Measurements from ENCODE around the gene MYH7. TPM values are rescaled to one million over a fixed set of nuclear protein-coding genes. Genes with fewer than 3 reads are reported as not detected.

Gene MYH7
- total RNA-seq, 1 donor from 2014 or later = not detected

GRCh38 chr14:23468704-23469126 lies 33.3 kb upstream of the MYH7 start:
- DNase-seq (ENCODE audit: low read depth) = no peak
- H3K9ac ChIP-seq (ENCODE audit: low read length) = no peak overlapping the region
- Mint-ChIP-seq H3K36me3 (ENCODE audit: low read depth, unreplicated experiment) (no peaks in the 10 kb centered on the region), H3K4me1 (ENCODE audit: low read depth, unreplicated experiment) (peaks cover 5% of the 10 kb centered on the region), H3K4me3 (ENCODE audit: unreplicated experiment) (no peak overlapping the region), H3K9me3 (ENCODE audit: unreplicated experiment) (peaks cover 2% of the 10 kb centered on the region), H3K27ac (ENCODE audit: unreplicated experiment) (no peak overlapping the region), H3K27me3 (ENCODE audit: low read depth, unreplicated experiment) (no peaks in the 10 kb centered on the region)
- H3K27ac ChIP-seq (ENCODE audit: low read depth, low read length) = no peak overlapping the region
- H4K20me1 ChIP-seq (ENCODE audit: insufficient read depth, low read length) = no peaks in the 10 kb centered on the region
- no peak for TF ChIP-seq CTCF (IDR thresholded peaks at IDR 0.05; ENCODE audit: insufficient read depth, low read depth, low read length)
- TF ChIP-seq EZH2 (IDR thresholded peaks at IDR 0.05; ENCODE audit: insufficient read depth, low read length) = no peak
- peaks cover 22% of the 10 kb centered on the region for H3K79me2 ChIP-seq (ENCODE audit: insufficient read depth, low read length)
- no peaks in the 10 kb centered on the region for H3K9me3 ChIP-seq (ENCODE audit: insufficient read depth, low read depth, low read length)
- FAIRE-seq = no peak
- peaks cover 4% of the 10 kb centered on the region for H3K4me1 ChIP-seq (ENCODE audit: insufficient read depth, low read length)
- H2AFZ ChIP-seq (ENCODE audit: low read depth, low read length) = peak overlapping the region; percentile 97
- H3K4me2 ChIP-seq (ENCODE audit: low read length) = peak overlapping the region; percentile 88
- no peaks in the 10 kb centered on the region for H3K27me3 ChIP-seq (ENCODE audit: insufficient read depth, low read length)
- H3K4me3 ChIP-seq (ENCODE audit: insufficient read depth, low read depth, low read length) = peak overlapping the region; percentile 50
- peaks cover 15% of the 10 kb centered on the region for H3K36me3 ChIP-seq (ENCODE audit: insufficient read depth, low read length)

- Mint-ChIP-seq H3K36me3 (ENCODE audit: low read depth, unreplicated experiment) (no peaks in the 10 kb centered on the region), H3K27me3 (ENCODE audit: low read depth, unreplicated experiment) (no peaks in the 10 kb centered on the region), H3K4me3 (ENCODE audit: unreplicated experiment) (no peak overlapping the region), H3K9me3 (ENCODE audit: unreplicated experiment) (peaks cover 2% of the 10 kb centered on the region), H3K27ac (ENCODE audit: unreplicated experiment) (no peak overlapping the region), H3K4me1 (ENCODE audit: low read depth, unreplicated experiment) (no peaks in the 10 kb centered on the region)
- no peak for FAIRE-seq
- no peak overlapping the region for H3K9ac ChIP-seq (ENCODE audit: low read length)
- no peaks in the 10 kb centered on the region for H4K20me1 ChIP-seq (ENCODE audit: insufficient read depth, low read length)
- no peaks in the 10 kb centered on the region for H3K36me3 ChIP-seq (ENCODE audit: insufficient read depth, low read length)
- peaks cover 8% of the 10 kb centered on the region for H3K79me2 ChIP-seq (ENCODE audit: insufficient read depth, low read length)
- H3K27ac ChIP-seq (ENCODE audit: low read depth, low read length) = no peak overlapping the region
- H2AFZ ChIP-seq (ENCODE audit: low read depth, low read length) = no peak overlapping the region
- peaks cover 1% of the 10 kb centered on the region for H3K4me1 ChIP-seq (ENCODE audit: insufficient read depth, low read length)
- H3K9me3 ChIP-seq (ENCODE audit: insufficient read depth, low read depth, low read length) = no peaks in the 10 kb centered on the region
- H3K27me3 ChIP-seq (ENCODE audit: insufficient read depth, low read length) = no peaks in the 10 kb centered on the region
- DNase-seq (ENCODE audit: low read depth) = no peak
- H3K4me3 ChIP-seq (ENCODE audit: insufficient read depth, low read depth, low read length) = no peak overlapping the region
- TF ChIP-seq EZH2 (IDR thresholded peaks at IDR 0.05; ENCODE audit: insufficient read depth, low read length) = no peak
- no peak for TF ChIP-seq CTCF (IDR thresholded peaks at IDR 0.05; ENCODE audit: insufficient read depth, low read depth, low read length)
- H3K4me2 ChIP-seq (ENCODE audit: low read length) = no peak overlapping the region
Observed at GRCh38 chr14:23465261-23465660, 29.8 kb upstream of the MYH7 start.

- DNase-seq (ENCODE audit: low read depth) = no peak
- H3K27ac ChIP-seq (ENCODE audit: low read depth, low read length) = no peak overlapping the region
- H2AFZ ChIP-seq (ENCODE audit: low read depth, low read length) = no peak overlapping the region
- TF ChIP-seq CTCF (IDR thresholded peaks at IDR 0.05; ENCODE audit: insufficient read depth, low read depth, low read length) (no peak), EZH2 (IDR thresholded peaks at IDR 0.05; ENCODE audit: insufficient read depth, low read length) (no peak)
- no peaks in the 10 kb centered on the region for H3K27me3 ChIP-seq (ENCODE audit: insufficient read depth, low read length)
- Mint-ChIP-seq H3K4me1 (ENCODE audit: low read depth, unreplicated experiment) (no peaks in the 10 kb centered on the region), H3K9me3 (ENCODE audit: unreplicated experiment) (peaks cover 2% of the 10 kb centered on the region), H3K36me3 (ENCODE audit: low read depth, unreplicated experiment) (no peaks in the 10 kb centered on the region), H3K27me3 (ENCODE audit: low read depth, unreplicated experiment) (no peaks in the 10 kb centered on the region), H3K4me3 (ENCODE audit: unreplicated experiment) (no peak overlapping the region), H3K27ac (ENCODE audit: unreplicated experiment) (no peak overlapping the region)
- no peak overlapping the region for H3K4me2 ChIP-seq (ENCODE audit: low read length)
- no peaks in the 10 kb centered on the region for H4K20me1 ChIP-seq (ENCODE audit: insufficient read depth, low read length)
- H3K4me3 ChIP-seq (ENCODE audit: insufficient read depth, low read depth, low read length) = no peak overlapping the region
- H3K4me1 ChIP-seq (ENCODE audit: insufficient read depth, low read length) = no peaks in the 10 kb centered on the region
- no peaks in the 10 kb centered on the region for H3K36me3 ChIP-seq (ENCODE audit: insufficient read depth, low read length)
- no peaks in the 10 kb centered on the region for H3K9me3 ChIP-seq (ENCODE audit: insufficient read depth, low read depth, low read length)
- peaks cover 3% of the 10 kb centered on the region for H3K79me2 ChIP-seq (ENCODE audit: insufficient read depth, low read length)
- no peak for FAIRE-seq
- H3K9ac ChIP-seq (ENCODE audit: low read length) = no peak overlapping the region
Observed at GRCh38 chr14:23464700-23465099, 29.2 kb upstream of the MYH7 start.

Measured in astrocyte (in vitro differentiated cells and primary cell).